NT2/D1 (cell line): ENCODE results near the gene PRPF6.

ENCODE experiments used
- DNase-seq: peaks from one replicate; pipeline ENCODE4 v3.0.0-alpha.2; 2011; ENCODE audit warnings: low read depth, low spot score
- H3K27me3 ChIP-seq: 2 replicates; pipeline ENCODE4 v1.6.0; 2011; ENCODE audit warnings: mild to moderate bottlenecking; ENCODE audit not compliant: insufficient read length, insufficient read depth
- H3K36me3 ChIP-seq: 2 replicates; pipeline ENCODE4 v1.6.1; 2011; ENCODE audit warnings: mild to moderate bottlenecking, low read length, mixed read lengths; ENCODE audit not compliant: insufficient read depth, insufficient read length
- H3K4me1 ChIP-seq: 2 replicates; pipeline ENCODE4 v1.5.1; 2011; ENCODE audit not compliant: insufficient read depth, insufficient read length
- H3K4me3 ChIP-seq: 2 replicates; pipeline ENCODE4 v1.5.1; 2011; ENCODE audit warnings: low read depth; ENCODE audit not compliant: insufficient read length
- H3K9ac ChIP-seq: 2 replicates; pipeline ENCODE4 v1.6.0; 2011; ENCODE audit warnings: low read depth; ENCODE audit not compliant: insufficient read length
- H3K9me3 ChIP-seq: 2 replicates; pipeline ENCODE4 v1.5.1; 2011; ENCODE audit warnings: mild to moderate bottlenecking, low read length; ENCODE audit not compliant: insufficient read depth
- SUZ12 ChIP-seq: IDR thresholded peaks from 2 replicates; pipeline ENCODE4 v1.6.1; 2011; ENCODE audit not compliant: insufficient read length, insufficient read depth; ENCODE audit errors: extremely low read depth
- YY1 ChIP-seq: IDR thresholded peaks from 2 replicates; pipeline ENCODE4 v1.6.1; 2011; ENCODE audit not compliant: insufficient read length, insufficient read depth
- ZNF274 ChIP-seq: IDR thresholded peaks from 2 replicates; pipeline ENCODE4 v1.6.1; 2011; ENCODE audit warnings: mild to moderate bottlenecking, low read depth, low read length

PRPF6 gene

GRCh38 chr20:63939061-63939935 is 41.6 kb upstream of the PRPF6 start:
- Histone ChIP-seq H3K36me3 (peaks cover 83% of the 10 kb centered on the region), H3K4me1 (peaks cover 20% of the 10 kb centered on the region), H3K9me3 (no peaks in the 10 kb centered on the region), H3K27me3 (no peaks in the 10 kb centered on the region), H3K9ac (no peak overlapping the region), H3K4me3 (no peak overlapping the region)
- DNase-seq: no peak
- TF ChIP-seq SUZ12: no peak
- TF ChIP-seq ZNF274: no peak
- no peak for TF ChIP-seq YY1

DNA sequence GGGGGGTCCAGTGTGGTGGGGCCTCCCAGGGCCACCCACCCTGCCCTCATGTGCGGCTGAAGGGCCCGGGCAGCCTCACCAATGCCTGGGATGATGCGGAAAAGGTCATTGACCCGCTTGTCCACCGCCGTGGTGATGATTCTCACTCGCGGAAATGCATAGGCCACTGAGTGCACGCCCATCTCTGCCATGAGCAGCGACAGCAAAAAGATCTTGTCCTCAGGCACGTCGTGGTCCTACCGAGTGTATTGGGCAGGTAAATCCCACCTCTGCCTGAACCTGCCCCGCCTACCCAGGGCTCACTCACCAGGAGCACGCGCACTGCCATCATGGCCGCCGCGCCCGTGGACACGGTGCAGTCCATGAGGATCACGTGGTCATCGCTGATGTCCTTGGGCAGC is 40.9 kb upstream of the PRPF6 start:
- Histone ChIP-seq H3K4me1 (peaks cover 20% of the 10 kb centered on the region), H3K4me3 (no peak overlapping the region), H3K9me3 (no peaks in the 10 kb centered on the region), H3K36me3 (peaks cover 84% of the 10 kb centered on the region), H3K9ac (no peak overlapping the region), H3K27me3 (no peaks in the 10 kb centered on the region)
- no peak for DNase-seq
- TF ChIP-seq ZNF274 (no peak), SUZ12 (no peak), YY1 (no peak)

GRCh38 chr20:63940472-63941266 is 40.3 kb upstream of the PRPF6 start:
- Histone ChIP-seq H3K4me1 (peaks cover 20% of the 10 kb centered on the region), H3K9ac (no peak overlapping the region), H3K9me3 (no peaks in the 10 kb centered on the region), H3K4me3 (no peak overlapping the region), H3K36me3 (peaks cover 84% of the 10 kb centered on the region), H3K27me3 (no peaks in the 10 kb centered on the region)
- DNase-seq: no peak
- no peak for TF ChIP-seq SUZ12
- no peak for TF ChIP-seq ZNF274
- no peak for TF ChIP-seq YY1

DNA sequence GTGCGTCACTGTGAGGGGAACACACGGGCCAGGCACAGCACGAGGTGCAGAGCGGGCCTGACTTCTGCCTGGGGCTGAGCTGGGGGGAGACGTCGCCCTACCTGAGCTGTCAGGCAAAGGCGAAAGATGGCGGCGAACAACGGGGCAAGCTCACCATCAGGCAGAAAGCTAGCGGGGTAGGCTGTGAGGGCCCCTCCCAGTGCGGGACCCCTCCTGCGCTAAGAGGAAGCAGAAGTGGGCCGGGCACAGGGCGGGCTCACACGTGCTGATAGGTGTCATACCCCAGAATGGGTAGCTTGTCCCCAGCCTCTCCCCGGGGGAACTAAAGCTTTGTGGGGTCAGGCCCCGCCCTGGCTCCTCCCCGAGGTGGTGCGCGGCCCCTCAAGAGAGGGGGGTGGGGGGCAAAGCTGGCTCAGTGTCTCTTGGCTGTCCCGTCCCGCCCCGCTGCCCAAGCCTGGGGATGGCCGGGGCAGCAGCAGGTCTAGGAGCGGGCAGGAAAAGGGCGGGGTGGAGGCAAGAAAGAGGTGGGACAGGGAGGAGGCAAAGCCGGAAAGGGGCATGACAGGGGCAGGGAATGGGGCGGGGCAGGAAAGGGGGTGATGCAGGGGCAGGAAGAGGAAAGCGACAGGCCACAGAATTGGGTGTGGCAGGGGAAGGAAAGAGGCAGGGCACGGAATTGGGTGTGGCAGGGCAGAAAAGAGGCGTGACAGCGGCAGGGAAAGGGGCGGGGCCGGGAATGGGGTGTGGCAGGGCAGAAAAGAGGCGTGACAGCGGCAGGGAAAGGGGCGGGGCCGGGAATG is 39.5 kb upstream of the PRPF6 start:
- Histone ChIP-seq H3K27me3 (no peaks in the 10 kb centered on the region), H3K9ac (no peak overlapping the region), H3K9me3 (no peaks in the 10 kb centered on the region), H3K4me1 (peaks cover 20% of the 10 kb centered on the region), H3K4me3 (no peak overlapping the region), H3K36me3 (peaks cover 84% of the 10 kb centered on the region)
- TF ChIP-seq ZNF274 (no peak), YY1 (no peak), SUZ12 (no peak)
- DNase-seq: no peak

DNA sequence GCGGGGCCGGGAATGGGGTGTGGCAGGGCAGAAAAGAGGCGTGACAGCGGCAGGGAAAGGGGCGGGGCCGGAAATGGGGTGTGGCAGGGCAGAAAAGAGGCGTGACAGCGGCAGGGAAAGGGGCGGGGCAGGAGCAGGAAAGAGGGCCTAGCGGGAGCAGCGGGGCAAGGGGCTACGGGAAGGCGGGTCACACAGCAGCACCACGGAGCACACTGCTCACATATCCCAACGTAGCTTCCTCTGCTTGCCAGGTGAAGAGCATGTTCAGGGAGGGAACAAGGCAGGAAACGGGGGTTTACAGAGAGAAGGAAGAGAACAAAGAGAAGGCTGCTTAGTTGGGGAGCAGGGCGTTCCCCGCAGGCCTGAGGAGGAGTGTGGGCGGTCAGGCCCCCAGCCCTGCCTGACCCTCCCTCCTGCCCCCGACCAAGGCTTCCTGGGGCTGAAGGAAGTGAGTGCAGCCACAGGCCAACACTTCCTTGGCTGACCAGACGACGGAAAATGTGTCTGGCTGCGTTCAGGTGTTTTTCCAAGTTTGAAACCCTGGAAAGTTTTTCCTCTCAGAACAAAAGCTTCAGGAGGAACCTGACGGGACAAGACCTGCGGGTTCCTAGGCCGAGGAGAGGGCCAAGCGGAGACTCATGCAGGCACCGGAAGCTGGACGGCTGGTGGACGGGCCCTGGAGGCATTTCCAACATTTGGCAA is 38.5 kb upstream of the PRPF6 start:
- TF ChIP-seq YY1: no peak
- TF ChIP-seq ZNF274: no peak
- no peak for TF ChIP-seq SUZ12
- H3K9ac ChIP-seq: peak overlapping the region; percentile 57
- H3K4me1 ChIP-seq: peaks cover 24% of the 10 kb centered on the region
- H3K27me3 ChIP-seq: no peaks in the 10 kb centered on the region
- peaks cover 86% of the 10 kb centered on the region for H3K36me3 ChIP-seq
- peak; percentile 62 for DNase-seq
- H3K9me3 ChIP-seq: no peaks in the 10 kb centered on the region
- no peak overlapping the region for H3K4me3 ChIP-seq

DNA sequence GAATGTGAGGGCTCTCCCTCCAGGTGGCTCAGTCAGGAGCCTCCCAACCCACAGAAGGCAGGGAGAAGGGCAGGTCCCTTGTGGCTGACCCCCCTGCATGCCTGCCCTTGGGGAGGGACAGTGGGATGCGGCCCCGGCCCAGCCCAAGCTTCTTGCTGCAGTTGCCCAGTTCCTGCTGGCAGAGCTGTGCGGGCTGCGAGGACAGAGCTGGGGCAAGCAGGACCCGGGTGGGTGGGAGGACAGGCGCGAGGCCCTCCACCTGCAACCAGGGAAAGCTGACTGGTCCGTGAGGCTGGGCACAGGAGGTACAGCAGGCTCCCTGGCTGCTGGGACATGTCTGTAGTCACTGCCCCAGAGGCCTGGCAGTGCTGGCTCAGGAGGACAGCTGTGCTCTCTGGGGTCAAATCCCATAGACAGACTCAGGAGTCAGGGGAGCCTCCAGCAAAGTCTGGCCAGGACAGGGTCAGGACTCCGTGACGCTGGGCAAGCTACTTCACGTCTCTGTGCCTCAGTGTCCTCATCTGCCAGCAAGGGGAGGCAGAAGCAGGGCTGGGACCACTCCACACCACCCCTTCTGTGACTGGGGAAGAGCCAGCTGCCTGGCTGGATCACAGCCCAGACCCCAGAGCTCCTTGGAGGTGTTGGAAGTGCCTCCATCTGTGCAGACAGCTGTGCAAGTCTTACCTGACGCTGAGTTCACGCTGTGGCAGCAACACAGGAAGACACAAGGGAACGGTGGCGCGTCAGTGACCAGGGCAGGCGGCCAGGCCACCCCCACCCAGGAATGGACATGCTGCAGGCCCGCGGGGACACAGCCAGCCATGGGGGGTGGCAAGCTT is 37.7 kb upstream of the PRPF6 start:
- Histone ChIP-seq H3K4me3 (no peak overlapping the region), H3K9me3 (no peaks in the 10 kb centered on the region), H3K9ac (peak overlapping the region; percentile 57), H3K36me3 (peaks cover 83% of the 10 kb centered on the region), H3K27me3 (no peaks in the 10 kb centered on the region), H3K4me1 (peaks cover 24% of the 10 kb centered on the region)
- DNase-seq: no peak
- no peak for TF ChIP-seq YY1
- no peak for TF ChIP-seq ZNF274
- no peak for TF ChIP-seq SUZ12
